Psoas muscle (tissue), 8 donors: ENCODE results near the gene ARHGAP10. TPM values are rescaled to one million over a fixed set of nuclear protein-coding genes. Genes with fewer than 3 reads are reported as not detected.

Experiments used
- ATAC-seq, 4 donors: fragments of 200-7000 bp; cut with Tn5 transposase; one replicate each; pipeline ENCODE4 v1.9.1; 2020; ENCODE audit warnings: moderate library complexity in 3 of 4, mild to moderate bottlenecking in 2 of 4
- DNase-seq, 2 donors: peaks; one replicate each; pipeline ENCODE4 v3.0.0-alpha.2; 2020
- H3K27ac ChIP-seq: fragments of 200-600 bp; one replicate; pipeline ENCODE4 v1.8.0; 2022
- H3K27me3 ChIP-seq, 3 donors: fragments of 200-600 bp in 1 of 3; one replicate each; pipeline versions ENCODE4 v1.6.1 to v1.8.0; 2013 to 2022; ENCODE audit warnings: low read length in 2 of 3, mild to moderate bottlenecking in 2 of 3, moderate library complexity in 1 of 3; ENCODE audit not compliant: insufficient read depth in 3 of 3
- H3K36me3 ChIP-seq, 2 donors: fragments of 200-600 bp in 1 of 2; one replicate each; pipeline versions ENCODE4 v1.6.1 to v1.8.0; 2013 to 2022; ENCODE audit warnings: low read depth in 1 of 2, mild to moderate bottlenecking in 1 of 2, moderate library complexity in 1 of 2; ENCODE audit not compliant: insufficient read depth in 1 of 2
- H3K4me1 ChIP-seq: fragments of 200-600 bp; one replicate; pipeline ENCODE4 v1.8.0; 2022
- H3K4me3 ChIP-seq: fragments of 200-600 bp; one replicate; pipeline ENCODE4 v1.8.0; 2022; ENCODE audit warnings: mild to moderate bottlenecking
- H3K9me3 ChIP-seq: fragments of 200-600 bp; one replicate; pipeline ENCODE4 v1.8.0; 2022
- WGBS, 3 donors: extraction: QIAGEN DNeasy Blood & Tissue Kit; methylation state at CpG; one replicate each; pipeline versions ENCODE4 v1.1.6 to v1.1.7; 2013; 5-methylcytosine and 5-hydroxymethylcytosine counted together
- intact Hi-C, 2 donors: fragments of 100-400 bp; cut with DNase I; formaldehyde crosslinking; loops; one replicate each; pipeline versions ENCODE4 v1.11.0 to v1.14.2; 2022
- polyA plus RNA-seq, 3 donors: library from polyadenylated mRNA; stranded (reverse); fragments of 200-250 nt; gene quantifications; one replicate each; pipeline ENCODE4 v1.2.3, GENCODE V29; 2013
- total RNA-seq, 4 donors: library from RNA; stranded (reverse); fragmentation: NEBNext Ultra II Directional in 2 of 4; extraction: Animal tissue kit (Norgen Biotek cat#: 25700) in 2 of 4; gene quantifications; one replicate each; pipeline versions ENCODE4 v1.2.1 to v1.2.4, GENCODE V29; 2021 to 2023
- TF ChIP-seq, protein P1 (sequence below): fragments of 200-600 bp; IDR thresholded peaks from one replicate; pipeline ENCODE4 v1.8.0; 2022; ENCODE audit warnings: antibody characterized with exemption
- donor health status: healthy with polysubstance abuse.
- donor health status: DM: no; HTN: no; CAD: no; lungs with moderate emphysema.
- donor health status: Bipolar disorder and iron deficiency.
- donor health status: healthy.
- donor health status: DM: yes; HTN: yes; CAD: no.
- donor health status: DM: no; HTN: no; CAD: no.
- donor health status: DM: no; HTN: no; CAD: no.
- donor health status: DM: yes; HTN: yes; CAD: no.

The ARHGAP10 gene
- total and polyA plus RNA-seq, 7 donors, result 28.8 to 43.5 (median 34.0) TPM

DNA sequence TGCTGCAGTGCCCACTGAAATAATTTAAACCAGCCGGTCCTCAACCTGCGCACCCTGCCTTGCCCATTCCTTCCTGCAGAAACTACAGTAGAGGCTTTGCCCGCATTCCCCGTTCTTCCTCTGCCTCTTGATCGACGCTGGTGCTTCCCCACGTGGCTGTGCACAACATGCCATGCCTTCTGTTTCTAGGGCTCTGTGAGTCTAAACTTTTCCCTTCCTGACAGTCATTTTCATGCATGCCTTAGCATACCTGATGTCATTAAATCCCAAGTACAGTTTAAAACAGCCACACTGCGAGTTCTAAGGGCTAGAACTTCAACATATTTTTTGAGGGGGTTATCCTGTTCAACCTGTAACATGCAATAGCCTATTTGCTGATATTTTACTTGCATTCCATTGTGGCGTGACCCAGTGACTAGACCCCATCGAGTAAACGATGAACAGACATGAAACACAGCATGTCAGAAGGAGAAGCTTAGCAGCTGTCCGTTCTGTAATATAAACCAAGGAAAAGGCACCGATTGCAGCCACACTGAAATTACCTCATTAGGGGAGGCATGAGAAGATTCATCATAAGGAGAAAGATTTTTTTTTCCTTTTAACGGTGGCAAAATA is 232.5 kb downstream of the ARHGAP10 start:
- no peak for ATAC-seq
- no peak for DNase-seq
- TF ChIP-seq, protein P1, sequence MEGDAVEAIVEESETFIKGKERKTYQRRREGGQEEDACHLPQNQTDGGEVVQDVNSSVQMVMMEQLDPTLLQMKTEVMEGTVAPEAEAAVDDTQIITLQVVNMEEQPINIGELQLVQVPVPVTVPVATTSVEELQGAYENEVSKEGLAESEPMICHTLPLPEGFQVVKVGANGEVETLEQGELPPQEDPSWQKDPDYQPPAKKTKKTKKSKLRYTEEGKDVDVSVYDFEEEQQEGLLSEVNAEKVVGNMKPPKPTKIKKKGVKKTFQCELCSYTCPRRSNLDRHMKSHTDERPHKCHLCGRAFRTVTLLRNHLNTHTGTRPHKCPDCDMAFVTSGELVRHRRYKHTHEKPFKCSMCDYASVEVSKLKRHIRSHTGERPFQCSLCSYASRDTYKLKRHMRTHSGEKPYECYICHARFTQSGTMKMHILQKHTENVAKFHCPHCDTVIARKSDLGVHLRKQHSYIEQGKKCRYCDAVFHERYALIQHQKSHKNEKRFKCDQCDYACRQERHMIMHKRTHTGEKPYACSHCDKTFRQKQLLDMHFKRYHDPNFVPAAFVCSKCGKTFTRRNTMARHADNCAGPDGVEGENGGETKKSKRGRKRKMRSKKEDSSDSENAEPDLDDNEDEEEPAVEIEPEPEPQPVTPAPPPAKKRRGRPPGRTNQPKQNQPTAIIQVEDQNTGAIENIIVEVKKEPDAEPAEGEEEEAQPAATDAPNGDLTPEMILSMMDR, result no peak
- peaks cover 13% of the 10 kb centered on the region for H3K4me1 ChIP-seq
- 75 to 80% (median 76%) methylated on average over 14 of the region's 14 CpGs for WGBS, 3 donors
- H3K27ac ChIP-seq, result no peak overlapping the region
- H3K27me3 ChIP-seq, result no peaks in the 10 kb centered on the region
- H3K4me3 ChIP-seq, result no peak overlapping the region
- intact Hi-C loops, result no loop called here
- H3K36me3 ChIP-seq, result peaks cover 4 to 42% of the 10 kb centered on the region in 2 donors
- H3K9me3 ChIP-seq, result no peaks in the 10 kb centered on the region

DNA sequence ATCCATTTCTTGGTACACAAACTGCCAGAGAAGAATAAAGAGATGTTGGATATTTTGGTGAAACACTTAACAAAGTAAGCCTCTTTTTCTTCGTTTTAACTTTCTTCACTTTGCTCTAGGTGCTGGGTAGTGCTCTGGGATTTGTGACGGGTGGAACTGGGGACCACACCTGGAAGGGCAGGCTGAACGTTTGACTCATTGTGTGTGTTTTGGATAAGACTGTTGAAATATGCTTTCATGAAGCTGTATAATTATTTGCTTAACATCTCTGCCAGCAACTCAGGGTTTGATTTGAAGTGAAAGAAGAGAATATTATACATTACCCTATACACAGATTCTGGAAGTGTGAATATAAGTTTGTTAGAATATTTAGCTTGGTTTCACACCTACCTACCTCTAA is 233.2 kb downstream of the ARHGAP10 start:
- intact Hi-C loops, result no loop called here
- 80 to 84% (median 84%) methylated on average over 3 of the region's 3 CpGs for WGBS, 3 donors
- ATAC-seq (no peak), DNase-seq (no peak)
- no peaks in the 10 kb centered on the region for H3K27me3 ChIP-seq
- H3K4me3 ChIP-seq, result no peak overlapping the region
- peaks cover 16% of the 10 kb centered on the region for H3K4me1 ChIP-seq
- no peak overlapping the region for H3K27ac ChIP-seq
- TF ChIP-seq, protein P1, result no peak
- no peaks in the 10 kb centered on the region for H3K9me3 ChIP-seq
- peaks cover 4 to 42% of the 10 kb centered on the region in 2 donors for H3K36me3 ChIP-seq

DNA sequence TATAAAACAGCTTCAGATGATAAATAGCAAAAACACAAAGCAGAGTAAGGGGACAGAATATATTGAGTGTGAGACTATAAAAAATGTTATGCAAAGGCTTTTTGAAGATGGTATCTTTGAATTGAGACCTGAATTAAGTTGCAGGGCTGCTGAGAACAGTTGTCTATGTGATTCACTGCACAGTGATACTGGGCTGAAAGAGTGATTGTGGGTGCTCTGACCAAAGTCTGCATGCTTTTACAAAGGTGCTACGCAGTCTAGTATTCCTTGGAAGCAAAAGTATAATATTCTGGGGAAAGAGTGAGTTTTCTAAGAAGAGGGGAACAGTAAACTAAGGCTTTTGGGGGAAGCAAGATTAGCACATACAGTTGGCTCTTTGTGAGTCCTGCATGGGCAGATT is 234.0 kb downstream of the ARHGAP10 start:
- WGBS, 3 donors, result 87 to 97% (median 96%) methylated on average over 1 of the region's 1 CpG
- H3K4me1 ChIP-seq, result peaks cover 20% of the 10 kb centered on the region
- DNase-seq (no peak), ATAC-seq (no peak)
- intact Hi-C loops, result no loop called here
- no peak overlapping the region for H3K27ac ChIP-seq
- H3K27me3 ChIP-seq, result no peaks in the 10 kb centered on the region
- TF ChIP-seq, protein P1, result no peak
- no peak overlapping the region for H3K4me3 ChIP-seq
- H3K9me3 ChIP-seq, result no peaks in the 10 kb centered on the region
- peaks cover 4 to 42% of the 10 kb centered on the region in 2 donors for H3K36me3 ChIP-seq

DNA sequence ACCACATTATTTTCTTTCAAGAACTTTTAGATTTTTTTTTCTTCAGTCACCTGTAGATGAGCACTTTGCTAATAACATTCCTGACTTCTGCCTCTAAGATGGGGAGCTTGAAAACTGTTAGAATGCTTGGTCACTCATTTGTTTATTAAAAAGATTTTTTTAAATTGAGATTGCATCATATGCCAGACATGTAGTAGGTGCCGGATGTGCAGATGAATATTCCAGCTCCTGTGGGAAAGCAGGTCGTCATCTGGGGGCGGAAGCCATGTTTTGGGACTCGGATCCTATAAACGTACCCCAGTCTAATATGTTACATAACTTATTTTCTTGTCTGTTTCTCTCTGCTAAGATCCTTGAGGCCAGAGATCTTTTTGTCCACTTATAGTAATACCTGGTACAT is 236.8 kb downstream of the ARHGAP10 start:
- peaks cover 20% of the 10 kb centered on the region for H3K4me1 ChIP-seq
- WGBS, 3 donors, result 65 to 79% (median 69%) methylated on average over 5 of the region's 5 CpGs
- no peaks in the 10 kb centered on the region for H3K27me3 ChIP-seq
- ATAC-seq (no peak), DNase-seq (no peak)
- H3K27ac ChIP-seq, result no peak overlapping the region
- TF ChIP-seq, protein P1, result no peak
- peaks cover 4 to 39% of the 10 kb centered on the region in 2 donors for H3K36me3 ChIP-seq
- H3K9me3 ChIP-seq, result no peaks in the 10 kb centered on the region
- intact Hi-C loops, result no loop called here
- no peak overlapping the region for H3K4me3 ChIP-seq
